VCaP (cell line): ENCODE measurements around the gene TCF7L1.
"Not testable (repeated sequence)": the region's sequence is repeated elsewhere in the genome, so short reads cannot be mapped to it uniquely, and the experiment has no call there.

Experiments used
- H3K27ac ChIP-seq: fragments of 450-650 bp; 2 replicates; pipeline ENCODE4 v1.5.1; 2017
- CTCF ChIP-seq: fragments of 450-650 bp; conservative IDR thresholded peaks from 2 replicates; pipeline ENCODE4 v1.5.1; 2017; ENCODE audit warnings: mild to moderate bottlenecking, moderate library complexity

TCF7L1 gene

GRCh38 chr2:85148190-85148589 lies 15.0 kb downstream of the TCF7L1 start:
- no peak for TF ChIP-seq CTCF
- H3K27ac ChIP-seq, result no peak overlapping the region

- no peak overlapping the region for H3K27ac ChIP-seq
- no peak for TF ChIP-seq CTCF
Measured at GRCh38 chr2:85151026-85151425, 17.8 kb downstream of the TCF7L1 start.

GRCh38 chr2:85152895-85153294 lies 19.7 kb downstream of the TCF7L1 start:
- no peak for TF ChIP-seq CTCF
- no peak overlapping the region for H3K27ac ChIP-seq

DNA sequence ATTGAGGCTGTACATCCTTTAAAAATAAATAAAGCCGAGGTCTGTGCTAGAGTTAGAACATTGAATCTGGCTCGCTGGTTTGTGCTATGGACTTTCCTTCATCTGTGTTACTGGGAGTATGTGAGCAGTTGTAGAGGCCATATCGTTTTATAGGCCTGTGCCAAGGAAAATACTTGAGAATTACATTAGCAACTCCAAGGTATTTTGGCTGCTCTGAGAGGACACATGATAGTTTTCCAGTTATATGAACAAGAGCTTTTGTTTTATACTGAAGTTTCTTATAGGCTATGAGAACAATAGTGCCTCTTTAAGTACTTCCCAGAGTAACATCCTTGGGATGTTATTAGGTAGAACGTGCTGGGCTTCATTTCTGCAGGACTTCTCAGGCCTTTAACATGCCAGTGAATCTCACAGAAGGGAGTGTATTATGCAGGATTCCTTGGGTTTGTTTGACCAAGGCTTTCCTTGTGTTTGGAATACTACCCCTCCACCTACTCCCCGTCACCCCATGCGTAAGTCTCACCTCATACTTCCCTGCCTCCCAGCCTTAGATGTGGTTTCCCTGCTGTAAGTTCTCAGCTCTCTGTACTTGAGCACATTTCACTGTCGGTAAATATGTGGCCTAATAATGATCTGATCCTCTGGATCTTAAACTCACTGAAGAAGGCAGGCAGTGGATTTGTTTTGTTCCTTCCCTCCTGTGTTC lies 21.0 kb downstream of the TCF7L1 start:
- H3K27ac ChIP-seq, result no peak overlapping the region
- no peak for TF ChIP-seq CTCF

- H3K27ac ChIP-seq, result not testable (repeated sequence)
Measured at GRCh38 chr2:85155082-85155481, 21.9 kb downstream of the TCF7L1 start.

- no peak overlapping the region for H3K27ac ChIP-seq
- TF ChIP-seq CTCF, result no peak
Measured at GRCh38 chr2:85156153-85156552, 23.0 kb downstream of the TCF7L1 start.

GRCh38 chr2:85156619-85157018 lies 23.4 kb downstream of the TCF7L1 start:
- TF ChIP-seq CTCF, result no peak
- no peak overlapping the region for H3K27ac ChIP-seq

- no peak overlapping the region for H3K27ac ChIP-seq
- no peak for TF ChIP-seq CTCF
Measured at GRCh38 chr2:85157345-85157744, 24.2 kb downstream of the TCF7L1 start.
